GM21526 (cell line): ENCODE measurements around the gene ZNF664.

Source experiments
- ATAC-seq: cut with Tn5 transposase; IDR thresholded peaks from one replicate; pipeline ENCODE4 v1.9.1; 2021; ENCODE audit warnings: moderate library complexity; ENCODE audit not compliant: unreplicated experiment, low FRiP score

The ZNF664 gene

DNA sequence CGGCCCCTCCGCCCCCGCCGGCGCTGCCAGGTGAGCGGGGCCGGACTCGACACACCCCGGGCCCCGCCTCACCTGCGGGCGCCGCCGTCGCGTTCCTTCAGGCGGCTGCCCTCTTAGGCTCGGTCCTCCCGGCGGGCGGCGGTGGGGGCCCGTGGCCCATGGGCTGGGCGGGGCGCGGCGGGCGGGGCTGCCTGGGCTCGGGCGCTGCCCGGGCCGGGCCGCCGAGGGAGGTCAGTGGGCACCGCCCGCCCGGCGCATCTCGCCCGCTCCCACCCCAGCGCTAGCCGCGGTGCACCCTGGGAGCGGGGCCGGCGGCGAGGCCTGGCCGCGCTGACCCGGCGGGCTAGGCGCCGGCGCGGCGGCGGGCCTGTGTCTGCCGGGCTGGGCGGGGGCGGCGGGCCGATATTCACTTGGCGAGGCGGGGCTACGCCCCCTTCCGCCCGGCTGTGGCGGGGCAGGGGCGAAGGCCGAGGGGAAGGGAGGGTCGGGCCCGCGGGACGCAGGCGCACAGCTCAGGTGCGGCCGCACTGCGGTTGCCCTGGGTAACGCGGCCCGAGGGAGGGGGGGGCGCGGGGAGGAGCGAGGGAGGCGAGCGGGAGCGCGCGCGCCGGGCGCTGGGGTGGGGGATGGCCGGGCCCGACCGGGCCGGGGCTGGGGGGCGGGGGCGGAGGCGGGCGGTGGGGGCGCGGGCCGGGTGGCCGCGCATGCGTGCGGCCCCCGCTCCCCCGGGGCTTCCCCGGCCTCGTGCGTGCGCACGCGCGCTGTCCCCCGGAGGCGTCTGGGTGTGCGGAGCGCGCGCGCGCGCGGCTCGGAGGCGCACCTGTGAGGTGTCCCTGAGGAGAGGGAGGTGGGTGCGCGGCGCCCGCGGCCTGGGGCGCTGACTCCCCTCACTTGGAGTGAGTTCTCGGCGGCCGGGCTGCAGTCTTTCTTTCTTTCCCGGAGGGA, at the start of gene ZNF664, which contains the start of gene CCDC92:
TSS of gene ZNF664 (plus strand) at position 759 of the 945 bp plus-strand sequence. CDS start 38,930 bp downstream, outside the sequence.
TSS of gene CCDC92 (minus strand) at position 375 of the 945 bp plus-strand sequence. CDS start 28,526 bp downstream, outside the sequence.
- peak; percentile 77 for ATAC-seq

DNA sequence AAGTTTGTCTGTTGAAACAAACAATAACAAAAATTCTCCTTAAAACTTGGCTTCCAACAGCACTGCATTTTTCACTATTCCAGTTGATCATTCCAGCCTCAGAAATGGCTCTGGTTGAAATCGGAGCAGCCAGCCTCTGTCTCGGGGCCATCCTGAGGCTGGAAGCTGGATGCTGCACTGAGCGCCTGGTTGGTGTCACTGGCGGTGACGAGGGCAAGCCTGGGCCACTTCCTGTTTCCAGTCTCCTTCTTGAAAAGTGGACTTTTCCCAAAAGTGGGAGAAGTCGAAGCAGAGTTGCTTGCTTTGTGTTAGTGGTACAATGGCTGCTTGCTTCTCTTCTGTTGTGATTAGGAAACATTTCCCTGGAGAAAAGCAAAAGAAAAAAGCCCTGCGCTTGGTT, 49.1 kb upstream of the ZNF664 start:
- no peak for ATAC-seq

DNA sequence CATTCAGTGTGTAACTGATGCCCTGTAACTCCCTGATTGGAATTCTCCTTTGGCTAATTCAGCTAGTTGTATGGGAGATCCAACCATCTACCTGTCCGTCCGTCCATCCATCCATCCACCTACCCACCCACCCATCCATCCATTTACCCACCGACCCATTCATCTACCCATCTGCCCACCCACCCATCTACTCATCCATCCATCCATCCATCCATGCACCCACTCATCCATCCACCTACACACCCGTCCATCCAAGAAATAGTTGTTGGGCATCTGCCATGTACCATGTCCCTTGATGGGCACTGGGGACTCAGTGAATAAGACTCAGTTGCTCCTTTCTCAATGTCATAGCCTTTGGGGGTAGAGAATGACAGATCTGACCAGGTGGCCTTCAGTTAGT, 48.5 kb upstream of the ZNF664 start:
- no peak for ATAC-seq

DNA sequence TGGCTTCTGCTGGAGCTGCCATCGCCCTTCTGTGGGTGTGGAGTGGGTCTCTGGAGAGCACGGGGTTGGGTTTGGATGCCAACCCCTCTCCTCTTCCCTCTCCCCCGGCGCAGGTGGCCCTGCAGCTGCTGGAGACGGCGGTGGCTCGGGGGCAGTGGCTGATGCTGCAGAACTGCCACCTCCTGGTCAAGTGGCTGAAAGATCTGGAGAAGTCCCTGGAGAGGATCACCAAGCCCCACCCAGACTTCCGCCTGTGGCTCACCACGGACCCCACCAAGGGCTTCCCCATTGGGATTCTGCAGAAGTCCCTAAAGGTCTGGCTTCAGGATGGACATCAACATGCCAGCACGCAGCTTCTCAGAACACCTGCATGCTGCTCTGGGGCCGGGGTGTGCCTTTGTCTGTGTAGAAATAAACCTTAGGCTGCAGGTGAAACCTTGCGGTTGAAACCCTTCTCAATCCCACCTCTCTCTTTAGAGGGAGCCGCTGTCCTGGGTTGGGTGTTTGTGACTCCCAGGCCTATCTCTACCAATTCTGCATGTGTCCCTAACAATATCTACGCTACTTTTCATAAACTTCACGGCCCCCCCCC, 44.6 kb upstream of the ZNF664 start:
- no peak for ATAC-seq

DNA sequence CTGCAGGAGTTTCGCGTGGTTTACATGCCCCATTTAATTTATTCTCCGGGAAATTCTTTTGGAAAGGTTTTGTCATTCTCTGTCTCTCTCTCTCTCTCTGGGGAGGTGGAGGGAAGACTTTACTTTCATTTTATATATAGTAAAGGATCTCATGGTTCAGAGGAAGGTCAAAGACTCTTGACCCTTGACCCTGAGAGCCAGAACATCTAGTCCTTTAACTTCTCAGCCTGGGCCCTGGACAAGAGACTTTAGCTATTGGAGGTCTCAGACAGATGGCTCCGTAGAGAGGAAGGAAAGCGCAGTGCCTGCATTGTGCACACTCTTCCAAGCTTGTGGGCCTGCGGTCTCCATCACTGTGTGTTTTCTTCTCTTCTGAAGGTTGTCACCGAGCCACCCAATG, 44.1 kb upstream of the ZNF664 start:
- no peak for ATAC-seq

DNA sequence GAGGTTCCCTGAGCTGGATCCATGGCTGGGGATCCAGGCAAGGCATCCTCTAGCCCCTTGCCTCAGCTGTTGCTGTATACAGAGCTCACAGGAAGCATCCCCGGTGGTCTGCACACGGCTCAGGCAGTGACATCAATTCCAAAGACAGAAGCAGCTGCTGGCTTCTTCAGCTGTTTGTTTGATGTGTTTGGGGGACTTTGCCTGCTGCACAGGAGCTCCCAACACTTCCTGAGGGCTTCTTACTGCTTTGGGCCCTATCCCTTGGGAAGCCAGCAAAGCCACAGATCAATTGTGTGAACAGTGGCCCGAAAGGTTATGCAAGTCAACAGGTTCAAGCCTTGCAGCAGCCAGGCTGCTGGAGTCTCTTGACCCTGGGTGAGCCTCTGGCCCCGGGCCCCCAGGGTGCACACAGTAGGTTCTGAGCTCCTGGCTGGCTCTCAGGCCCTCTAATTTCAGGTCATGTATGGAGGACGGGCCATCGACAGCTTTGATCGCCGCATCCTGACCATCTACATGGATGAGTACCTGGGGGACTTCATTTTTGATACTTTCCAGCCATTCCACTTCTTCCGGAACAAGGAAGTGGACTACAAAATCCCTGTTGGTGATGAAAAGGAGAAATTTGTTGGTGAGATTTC, 43.0 kb upstream of the ZNF664 start:
- ATAC-seq = no peak

DNA sequence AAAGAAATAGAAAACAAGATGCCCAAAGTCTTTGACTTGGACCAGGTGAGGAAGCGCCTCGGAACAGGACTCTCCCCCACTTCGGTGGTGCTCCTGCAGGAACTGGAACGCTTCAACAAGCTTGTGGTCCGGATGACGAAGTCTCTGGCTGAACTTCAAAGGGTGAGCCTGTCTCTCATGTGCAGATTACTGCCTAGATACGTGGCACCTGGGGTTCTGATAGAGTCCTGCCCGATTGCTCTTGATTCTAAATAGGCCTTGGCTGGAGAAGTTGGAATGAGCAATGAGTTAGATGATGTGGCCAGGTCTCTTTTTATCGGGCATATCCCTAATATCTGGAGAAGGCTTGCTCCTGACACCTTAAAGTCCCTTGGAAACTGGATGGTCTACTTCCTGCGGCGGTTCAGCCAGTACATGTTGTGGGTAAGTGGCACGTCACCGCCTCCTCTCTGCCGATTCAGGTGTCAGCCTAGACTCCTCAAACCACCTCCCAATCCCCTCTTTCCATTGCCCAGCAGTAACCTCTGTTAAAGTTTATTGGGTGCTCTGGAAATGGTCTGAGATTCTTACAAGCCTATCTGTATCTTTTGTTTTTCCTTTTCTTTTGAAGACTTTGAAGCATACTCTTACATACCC, 41.2 kb upstream of the ZNF664 start:
- ATAC-seq = no peak

DNA sequence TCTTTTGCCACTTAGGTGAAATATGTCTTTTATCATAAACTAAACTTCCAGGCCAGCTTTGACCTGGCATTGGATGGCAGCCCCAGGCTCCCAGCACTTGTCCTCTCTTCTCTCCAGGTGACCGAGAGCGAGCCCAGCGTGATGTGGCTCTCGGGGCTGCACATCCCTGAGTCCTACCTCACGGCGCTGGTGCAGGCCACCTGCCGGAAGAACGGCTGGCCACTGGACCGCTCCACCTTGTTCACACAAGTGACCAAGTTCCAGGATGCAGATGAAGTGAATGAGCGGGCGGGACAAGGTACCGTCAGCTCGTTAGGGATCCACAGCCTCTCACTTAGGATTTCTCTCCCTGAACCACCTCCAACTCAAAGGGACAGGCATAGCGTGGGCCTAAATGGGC, 39.8 kb upstream of the ZNF664 start:
- no peak for ATAC-seq

DNA sequence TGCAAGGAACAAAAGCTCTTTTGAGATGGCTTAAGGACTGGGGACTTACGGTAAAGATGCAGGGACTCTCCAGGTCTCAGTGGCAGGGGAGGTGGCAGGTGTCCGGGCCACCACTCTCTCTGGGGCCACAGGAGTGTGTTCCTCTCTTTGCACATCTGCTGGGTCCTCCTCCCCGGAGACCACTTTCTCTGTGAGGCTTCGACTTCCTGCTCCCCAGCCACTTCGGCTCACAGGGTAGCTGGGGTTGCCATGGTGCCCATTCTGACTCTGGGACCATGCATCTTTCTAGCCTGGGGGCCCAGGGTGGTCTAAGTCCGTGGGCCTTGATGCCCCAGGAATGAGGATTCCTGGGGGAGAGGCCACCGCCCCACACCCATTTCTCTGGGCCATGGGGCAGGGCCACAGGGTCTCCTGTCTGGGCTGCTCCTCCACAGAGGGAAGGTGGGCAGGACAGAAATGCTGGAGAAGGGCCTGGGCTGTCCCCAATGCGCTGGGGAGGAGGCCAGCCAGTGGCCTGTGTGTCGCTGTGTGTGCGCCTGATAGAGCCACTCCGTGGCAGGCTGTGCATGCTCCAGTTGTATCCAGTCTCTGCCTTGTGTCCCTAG, 38.9 kb upstream of the ZNF664 start:
- ATAC-seq = no peak

DNA sequence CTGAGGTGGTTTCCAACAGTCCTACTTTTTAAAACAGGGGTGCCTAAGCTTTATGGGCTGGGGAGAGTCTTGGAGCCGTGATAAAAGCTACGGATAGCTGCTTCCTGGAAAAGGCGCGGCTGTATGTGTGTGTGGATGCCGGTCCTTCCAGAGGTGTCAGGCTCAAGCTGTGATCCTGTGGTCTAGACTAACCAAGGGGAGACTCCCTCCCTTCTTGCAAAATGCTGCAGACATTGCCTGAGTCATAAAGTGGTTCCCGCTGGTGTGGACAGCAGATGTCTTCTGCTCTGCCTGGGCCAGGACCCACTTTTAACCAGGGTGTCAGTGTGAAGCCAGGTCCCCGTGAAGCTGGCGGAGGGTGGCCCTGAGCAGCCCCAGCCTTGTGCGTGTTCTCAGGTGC, 38.2 kb upstream of the ZNF664 start:
- no peak for ATAC-seq

DNA sequence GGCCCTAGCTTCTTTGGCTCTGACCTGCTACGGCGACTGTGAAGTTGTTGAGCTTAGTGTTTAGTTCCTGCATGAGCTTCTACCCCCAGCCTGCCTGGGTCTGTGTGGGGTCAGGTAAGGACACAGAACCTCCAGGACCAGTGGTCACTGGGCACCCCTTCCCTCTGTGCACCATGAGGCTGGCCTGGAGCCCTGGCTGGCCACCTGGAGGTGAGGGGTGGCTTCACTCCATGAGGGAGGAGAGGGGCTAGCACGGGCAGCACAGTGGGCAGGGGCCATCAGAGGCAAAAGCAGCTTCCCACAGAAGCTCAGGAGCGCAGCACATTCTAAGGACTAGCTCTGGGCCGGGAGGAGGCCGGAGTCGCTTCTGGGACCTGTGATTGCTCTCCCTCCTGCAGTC, 37.1 kb upstream of the ZNF664 start:
- ATAC-seq = no peak

DNA sequence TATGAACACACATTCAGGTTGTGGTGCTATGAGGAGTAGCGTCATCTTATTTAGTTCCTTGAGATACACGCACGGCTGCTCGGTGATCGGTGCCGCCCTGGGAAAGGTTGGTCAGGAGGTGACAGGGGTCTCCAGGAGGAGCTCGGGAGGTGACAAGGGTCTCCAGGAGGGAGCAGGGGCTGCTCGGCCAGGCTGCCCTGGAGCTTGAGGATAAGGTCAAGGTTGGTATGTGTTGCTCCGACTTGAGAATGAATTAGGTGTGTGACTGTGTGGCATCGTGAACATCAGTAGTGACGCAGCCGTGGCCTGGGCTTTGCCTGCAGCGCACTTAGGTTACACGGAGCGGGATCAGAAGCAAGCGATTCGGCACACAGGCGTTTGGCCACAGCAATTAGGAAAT, 36.5 kb upstream of the ZNF664 start:
- no peak for ATAC-seq

DNA sequence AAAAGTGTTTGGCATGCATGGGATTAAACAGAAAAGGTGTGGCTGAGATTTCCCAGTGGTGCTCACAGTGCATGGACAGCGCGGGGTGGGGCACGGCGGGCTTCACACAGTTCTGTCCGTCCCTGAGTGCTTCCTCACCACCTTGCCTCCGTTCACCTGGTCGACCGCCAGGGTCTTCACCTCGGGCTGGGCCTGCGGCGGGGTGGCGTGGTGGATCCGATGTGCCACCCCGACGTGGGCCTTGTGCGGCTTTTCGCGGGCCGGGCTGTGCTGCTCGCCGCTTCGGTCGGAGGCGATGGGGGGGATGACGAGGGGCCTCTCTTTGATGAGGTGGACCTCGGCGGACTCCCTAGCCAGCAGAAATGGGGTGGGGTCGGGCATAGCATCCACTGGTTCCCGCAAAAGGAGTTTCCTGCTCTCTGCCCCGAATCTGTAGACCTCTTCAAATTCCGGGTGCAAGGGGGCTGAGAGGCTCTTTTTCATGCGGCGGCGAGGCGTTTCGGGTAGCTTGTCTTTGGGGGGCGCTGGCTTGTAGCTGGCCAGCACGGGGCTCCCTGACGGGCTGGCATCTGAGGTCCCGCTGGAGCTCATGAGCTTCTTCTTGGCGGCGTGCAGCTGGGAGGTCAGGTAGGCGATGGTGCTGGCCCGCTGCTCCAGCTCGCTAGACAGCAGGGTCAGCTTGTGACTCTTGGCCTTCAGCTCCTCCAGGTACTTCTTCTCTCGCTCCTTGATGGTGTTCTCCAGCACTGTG, 35.9 kb upstream of the ZNF664 start:
- ATAC-seq = no peak

DNA sequence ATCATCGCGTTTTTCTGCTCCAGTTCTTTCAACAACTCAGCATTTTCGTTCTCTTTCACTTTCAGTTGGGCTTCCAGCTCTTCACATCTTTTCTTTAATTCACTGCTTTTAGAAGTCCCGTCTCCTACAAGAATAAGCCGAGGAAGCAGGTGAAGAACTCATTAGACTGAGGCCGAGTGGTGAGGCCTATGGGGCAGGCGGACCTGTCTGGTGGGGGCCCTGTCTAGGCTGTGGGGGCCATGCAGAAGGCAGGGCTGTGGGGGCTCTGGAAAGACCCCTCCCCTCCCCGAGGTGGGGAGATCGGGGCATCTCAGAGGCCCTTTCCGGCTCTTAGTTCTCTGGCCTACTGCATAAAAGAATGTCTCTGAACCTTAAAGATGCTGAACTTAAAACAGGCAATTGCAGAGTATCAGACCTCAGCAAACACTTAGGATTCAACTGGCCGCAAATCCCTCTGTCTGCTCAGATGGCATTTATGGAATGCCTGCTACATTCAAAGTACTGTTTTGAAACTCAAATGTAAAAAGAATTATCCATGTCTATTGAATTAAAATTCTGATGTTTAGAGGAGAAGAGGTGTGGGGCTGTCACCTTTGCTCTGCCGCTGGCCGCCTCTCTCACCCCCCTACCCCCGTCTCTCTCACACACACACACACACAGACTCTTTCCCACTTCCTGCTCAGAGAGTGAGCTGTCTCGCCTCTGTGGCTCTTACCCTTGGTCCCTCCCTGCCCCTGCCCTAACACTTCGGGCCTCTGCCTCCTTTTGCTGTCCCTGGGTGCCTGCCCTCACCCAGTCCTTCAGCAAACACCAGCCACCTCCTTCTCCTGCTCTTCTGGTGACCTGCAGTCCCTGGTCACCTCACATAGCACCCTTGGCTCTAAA, 35.1 kb upstream of the ZNF664 start:
- no peak for ATAC-seq

DNA sequence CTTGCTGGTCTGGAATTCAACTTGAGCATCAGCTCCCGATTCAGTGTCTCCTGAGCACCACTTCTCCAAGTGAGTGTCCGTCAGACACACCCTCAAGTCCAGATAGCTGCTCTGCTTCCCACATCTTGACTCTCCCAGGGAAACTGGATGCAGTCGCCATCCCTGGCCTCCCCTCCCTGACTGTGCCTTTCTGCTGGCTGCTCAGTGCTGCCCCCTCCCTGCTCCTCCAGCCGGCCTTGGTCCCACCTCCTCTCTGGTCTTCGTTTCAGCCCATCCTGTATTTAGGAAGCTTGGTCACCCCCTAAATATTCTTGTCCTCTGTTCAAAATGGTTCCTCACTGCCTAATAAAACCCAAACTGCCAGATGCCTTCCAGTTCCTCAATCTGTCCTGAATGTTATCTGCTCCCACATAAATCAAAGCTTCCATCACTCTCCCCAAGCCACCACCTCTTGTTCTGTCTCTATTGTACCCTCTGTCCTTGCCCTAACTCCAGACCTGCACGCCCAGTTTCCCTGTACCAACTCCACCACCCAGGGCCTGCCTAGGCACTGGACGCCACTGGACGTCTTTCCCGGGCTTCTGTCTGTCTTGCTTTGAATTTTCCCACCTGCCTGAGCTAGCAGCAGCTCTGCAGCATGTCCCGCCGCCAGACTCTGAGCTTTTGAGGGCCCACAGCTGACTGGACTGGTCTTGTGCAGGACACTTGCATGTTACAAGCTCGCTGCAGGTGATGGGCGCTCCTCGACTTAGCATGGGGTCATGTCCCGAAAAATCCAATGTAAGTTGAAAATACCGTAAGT, 34.1 kb upstream of the ZNF664 start:
- no peak for ATAC-seq

DNA sequence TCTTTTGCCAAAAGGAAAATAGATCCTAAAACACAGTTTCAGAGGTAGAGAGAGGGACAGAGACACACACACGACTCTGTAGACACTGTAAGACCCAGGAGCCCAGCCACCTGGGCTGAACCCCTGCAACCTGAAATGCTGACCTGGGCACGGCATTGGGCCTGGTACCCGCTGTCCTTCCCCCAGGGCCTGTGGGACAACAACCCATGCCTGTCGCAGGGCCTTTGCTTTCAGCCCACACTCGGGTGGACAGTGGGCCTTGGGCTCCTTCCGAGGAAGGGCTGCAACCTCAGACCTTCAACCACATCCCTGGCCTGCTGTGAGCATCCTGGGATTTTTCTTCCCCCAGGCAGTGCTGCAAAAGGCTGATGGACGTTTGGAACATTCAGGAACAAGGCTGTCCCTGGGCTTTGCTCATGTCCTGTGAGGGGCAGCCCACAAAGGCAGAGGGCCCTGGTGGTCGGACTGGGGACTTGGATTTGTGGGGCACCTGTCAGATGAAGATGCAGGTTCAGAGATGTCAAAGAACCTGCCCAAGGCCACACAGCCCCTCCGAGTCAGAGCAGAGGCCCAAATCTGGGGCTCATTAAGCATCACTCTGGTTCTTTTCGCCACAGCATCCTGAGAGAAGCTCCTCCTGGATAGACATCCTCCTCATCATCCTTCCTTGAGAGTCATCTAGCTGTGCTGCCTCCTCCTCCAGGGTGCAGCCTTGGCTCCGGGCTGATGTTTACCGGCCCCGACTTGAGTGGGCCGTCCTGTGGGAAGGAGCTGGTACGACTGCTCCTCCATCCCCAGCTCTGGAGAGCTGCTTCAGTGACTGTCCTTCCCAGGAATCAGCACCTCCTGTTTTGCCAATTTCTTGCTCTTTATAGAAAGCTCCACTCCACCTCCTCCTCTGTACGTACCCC, 33.0 kb upstream of the ZNF664 start:
- no peak for ATAC-seq

DNA sequence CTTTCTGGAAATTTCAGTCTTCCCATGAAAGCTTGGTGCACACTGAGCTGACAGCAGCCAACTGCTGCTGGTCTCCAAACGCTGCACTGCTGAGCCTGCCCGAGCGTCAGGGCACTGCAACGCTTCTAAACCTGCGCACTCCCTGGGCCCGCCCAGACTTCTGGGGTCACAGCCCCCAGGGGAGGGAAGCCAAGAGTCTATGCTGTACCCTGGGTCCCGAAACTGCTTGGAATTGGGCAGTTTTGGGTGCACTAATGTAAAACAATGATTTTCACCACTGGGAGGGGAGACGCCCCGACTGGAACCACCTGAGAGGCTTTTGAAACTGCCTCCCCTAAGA, 32.4 kb upstream of the ZNF664 start:
- ATAC-seq = no peak
